Measurements from ENCODE around the gene OSGIN1. TPM values are rescaled to one million over a fixed set of nuclear protein-coding genes. Genes with fewer than 3 reads are reported as not detected.

OSGIN1 gene
- total and polyA plus RNA-seq, 12 donors: 3.2 to 14.5 (median 5.5) TPM

DNA sequence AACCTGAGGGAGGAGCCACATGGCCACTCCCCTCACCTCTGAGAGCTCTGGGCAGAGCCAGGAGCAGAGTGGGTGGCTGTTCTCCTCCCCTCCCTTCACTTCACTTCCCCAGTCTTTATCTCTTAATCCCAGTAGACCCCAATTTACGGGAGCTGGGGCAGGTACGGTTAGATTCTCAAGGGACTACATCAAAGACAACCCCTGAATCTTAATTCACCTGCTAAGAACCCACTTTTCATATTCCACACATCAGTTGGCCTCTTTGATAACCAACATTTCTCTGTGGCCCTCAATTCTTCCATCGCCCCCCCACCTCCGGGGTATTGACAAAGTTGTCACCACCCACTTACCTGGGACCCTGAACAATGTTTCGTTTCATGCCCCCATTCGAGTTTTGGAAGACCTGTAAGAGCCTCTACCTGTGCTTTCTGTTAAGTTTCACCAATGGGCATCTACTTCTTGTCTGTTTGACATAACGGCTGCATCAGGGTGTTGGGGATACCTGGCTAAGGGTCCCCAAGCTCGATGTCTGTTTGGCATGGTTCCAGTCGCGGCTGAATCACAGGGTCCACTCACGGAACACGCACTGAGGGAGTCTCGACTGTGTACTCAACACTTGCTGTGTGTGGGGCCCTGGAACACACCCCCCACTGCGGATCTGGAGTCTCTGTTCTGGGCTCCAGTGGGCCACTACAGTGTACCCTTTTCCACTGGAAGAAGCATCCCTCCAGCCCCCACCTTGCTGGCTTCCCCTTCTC lies 61.7 kb downstream of the OSGIN1 start:
- ATAC-seq (no peak), DNase-seq (no peak)
- TF ChIP-seq, protein P1, sequence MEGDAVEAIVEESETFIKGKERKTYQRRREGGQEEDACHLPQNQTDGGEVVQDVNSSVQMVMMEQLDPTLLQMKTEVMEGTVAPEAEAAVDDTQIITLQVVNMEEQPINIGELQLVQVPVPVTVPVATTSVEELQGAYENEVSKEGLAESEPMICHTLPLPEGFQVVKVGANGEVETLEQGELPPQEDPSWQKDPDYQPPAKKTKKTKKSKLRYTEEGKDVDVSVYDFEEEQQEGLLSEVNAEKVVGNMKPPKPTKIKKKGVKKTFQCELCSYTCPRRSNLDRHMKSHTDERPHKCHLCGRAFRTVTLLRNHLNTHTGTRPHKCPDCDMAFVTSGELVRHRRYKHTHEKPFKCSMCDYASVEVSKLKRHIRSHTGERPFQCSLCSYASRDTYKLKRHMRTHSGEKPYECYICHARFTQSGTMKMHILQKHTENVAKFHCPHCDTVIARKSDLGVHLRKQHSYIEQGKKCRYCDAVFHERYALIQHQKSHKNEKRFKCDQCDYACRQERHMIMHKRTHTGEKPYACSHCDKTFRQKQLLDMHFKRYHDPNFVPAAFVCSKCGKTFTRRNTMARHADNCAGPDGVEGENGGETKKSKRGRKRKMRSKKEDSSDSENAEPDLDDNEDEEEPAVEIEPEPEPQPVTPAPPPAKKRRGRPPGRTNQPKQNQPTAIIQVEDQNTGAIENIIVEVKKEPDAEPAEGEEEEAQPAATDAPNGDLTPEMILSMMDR (IDR thresholded peaks at IDR 0.05): no peak
- Histone ChIP-seq H3K36me3 (no peaks in the 10 kb centered on the region), H3K4me1 (peaks cover 0 to 5% (median 0%) of the 10 kb centered on the region in 9 donors), H3K9me3 (peaks cover 0 to 8% (median 0%) of the 10 kb centered on the region in 11 donors), H3K4me3 (no peak overlapping the region), H3K27ac (no peak overlapping the region), H3K27me3 (peaks cover 0 to 8% (median 0%) of the 10 kb centered on the region in 7 donors)
- intact Hi-C loops (cut with DNase I): no loop called here
- WGBS, 2 donors: 71 to 74% methylated on average over 14 of the region's 14 CpGs

DNA sequence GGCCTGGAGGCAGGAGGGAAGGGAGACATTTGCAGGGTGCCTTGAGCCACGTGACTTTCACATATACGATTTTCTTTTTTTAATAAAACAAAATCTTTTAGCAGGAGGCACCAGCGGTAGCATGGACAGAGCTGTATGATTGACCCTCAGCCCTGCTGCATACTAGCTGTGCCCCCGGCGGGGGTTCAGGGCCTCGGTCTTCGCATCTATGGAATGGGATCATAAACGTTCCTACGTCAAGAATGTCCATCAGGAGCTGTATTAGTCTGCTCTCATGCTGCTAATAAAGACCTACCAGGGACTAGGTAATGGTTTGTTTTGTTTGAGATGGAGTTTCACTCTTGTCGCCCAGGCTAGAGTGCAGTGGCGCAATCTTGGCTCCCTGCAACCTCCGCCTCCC lies 62.4 kb downstream of the OSGIN1 start:
- H3K27me3 ChIP-seq: peaks cover 0 to 8% (median 0%) of the 10 kb centered on the region in 7 donors
- no peak for ATAC-seq
- no peak for DNase-seq
- peaks cover 0 to 8% (median 0%) of the 10 kb centered on the region in 9 donors for H3K4me1 ChIP-seq
- peaks cover 0 to 13% (median 0%) of the 10 kb centered on the region in 11 donors for H3K9me3 ChIP-seq
- WGBS, 2 donors: 82 to 89% methylated on average over 12 of the region's 12 CpGs
- H3K36me3 ChIP-seq: no peaks in the 10 kb centered on the region
- H3K27ac ChIP-seq: no peak overlapping the region
- H3K4me3 ChIP-seq: no peak overlapping the region
- TF ChIP-seq, protein P1 (IDR thresholded peaks at IDR 0.05): no peak
- intact Hi-C loops (cut with DNase I): no loop called here

Other genes with a start within 250 kb of the OSGIN1 start
- gene HSBP1, start 145.3 kb upstream of the OSGIN1 start, total RNA-seq: 100 to 1,000 TPM; 126 to 178 (median 162) TPM
- 10 to 100 TPM; 86.7 to 87.3 TPM for gene HSBP1, start 145.3 kb upstream of the OSGIN1 start, polyA plus RNA-seq
- 10 to 100 TPM; 23.6 to 58.0 (median 43.8) TPM for gene MLYCD, start 54.1 kb upstream of the OSGIN1 start, total RNA-seq
- gene MLYCD, start 54.1 kb upstream of the OSGIN1 start, polyA plus RNA-seq: 10 to 100 TPM; 13.5 to 25.1 TPM
- 1 to 10 TPM in 4 of 10 donors, under 1 TPM in 6; 0.32 to 1.1 (median 0.90) TPM for gene NECAB2, start 15.0 kb downstream of the OSGIN1 start, total RNA-seq
- 1 to 10 TPM; 1.9 to 3.2 TPM for gene NECAB2, start 15.0 kb downstream of the OSGIN1 start, polyA plus RNA-seq
- gene SLC38A8, start 89.6 kb downstream of the OSGIN1 start, total RNA-seq: 1 to 10 TPM in 2 of 10 donors, under 1 TPM in 1, not detected in 7; 0.45 to 5.1 (median 1.2) TPM
- 10 to 100 TPM in 1 of 2 donors, not detected in 1; 30.8 TPM for gene SLC38A8, start 89.6 kb downstream of the OSGIN1 start, polyA plus RNA-seq
- gene MBTPS1, start 163.7 kb downstream of the OSGIN1 start, total RNA-seq: 100 to 1,000 TPM in 1 of 10 donors, 10 to 100 TPM in 9; 55.9 to 122 (median 73.5) TPM
- gene MBTPS1, start 163.7 kb downstream of the OSGIN1 start, polyA plus RNA-seq: 10 to 100 TPM; 41.4 to 45.1 TPM
- 10 to 100 TPM; 19.4 to 38.5 (median 25.3) TPM for gene HSDL1, start 191.9 kb downstream of the OSGIN1 start, total RNA-seq
- gene HSDL1, start 191.9 kb downstream of the OSGIN1 start, polyA plus RNA-seq: 10 to 100 TPM in 1 of 2 donors, 1 to 10 TPM in 1; 9.9 to 13.7 TPM
- under 1 TPM in 3 of 10 donors, not detected in 7; 0.23 to 0.54 (median 0.28) TPM for gene DNAAF1, start 192.1 kb downstream of the OSGIN1 start, total RNA-seq
- 1 to 10 TPM in 1 of 2 donors, under 1 TPM in 1; 0.33 to 2.6 TPM for gene DNAAF1, start 192.1 kb downstream of the OSGIN1 start, polyA plus RNA-seq
- 10 to 100 TPM; 14.2 to 34.0 (median 20.9) TPM for gene TAF1C, start 233.8 kb downstream of the OSGIN1 start, total RNA-seq
- 10 to 100 TPM; 24.7 to 76.7 TPM for gene TAF1C, start 233.8 kb downstream of the OSGIN1 start, polyA plus RNA-seq
- 1 to 10 TPM in 3 of 10 donors, under 1 TPM in 3, not detected in 4; 0.52 to 2.2 (median 0.85) TPM for gene ADAD2, start 237.9 kb downstream of the OSGIN1 start, total RNA-seq
- 1 to 10 TPM in 1 of 2 donors, under 1 TPM in 1; 0.36 to 5.9 TPM for gene ADAD2, start 237.9 kb downstream of the OSGIN1 start, polyA plus RNA-seq

Measured in heart right ventricle (tissue), 16 donors.